ENCODE data around the gene GAD1. TPM values are rescaled to one million over a fixed set of nuclear protein-coding genes. Genes with fewer than 3 reads are reported as not detected.
A peak's percentile ranks its signal among the peaks of the same experiment; 100 is the strongest.

The GAD1 gene
- total RNA-seq, 1 donor from 2014 or later: 5.3 TPM

DNA sequence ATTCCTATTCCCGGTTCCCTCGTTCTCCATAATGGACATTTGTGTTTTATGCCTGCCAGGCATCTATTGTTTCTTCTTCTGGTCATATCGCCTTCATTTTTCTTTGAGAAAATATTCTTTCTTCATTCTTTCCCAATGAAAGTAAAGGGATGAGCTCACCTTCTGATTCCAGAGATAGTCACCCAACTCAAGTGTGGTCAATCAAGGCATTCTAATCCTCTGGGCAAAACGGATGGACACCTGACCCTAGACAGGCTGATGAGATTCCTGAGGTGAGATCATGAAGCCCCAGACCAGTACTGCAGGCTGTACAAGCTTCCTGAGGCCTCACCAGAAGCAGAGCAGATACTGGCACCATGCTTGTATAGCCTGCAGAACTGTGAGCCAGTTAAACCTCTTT, 52.8 kb downstream of the GAD1 start:
- Mint-ChIP-seq H3K4me1 (ENCODE audit: low read depth) (peaks cover 10% of the 10 kb centered on the region), H3K27ac (no peak overlapping the region), H3K27me3 (ENCODE audit: insufficient read depth) (peaks cover 15% of the 10 kb centered on the region), H3K36me3 (ENCODE audit: low read depth) (no peaks in the 10 kb centered on the region), H3K4me3 (no peak overlapping the region), H3K9me3 (no peaks in the 10 kb centered on the region)
- intact Hi-C loops (cut with micrococcal nuclease): no loop called here
- no peak for DNase-seq (ENCODE audit: low spot score)

DNA sequence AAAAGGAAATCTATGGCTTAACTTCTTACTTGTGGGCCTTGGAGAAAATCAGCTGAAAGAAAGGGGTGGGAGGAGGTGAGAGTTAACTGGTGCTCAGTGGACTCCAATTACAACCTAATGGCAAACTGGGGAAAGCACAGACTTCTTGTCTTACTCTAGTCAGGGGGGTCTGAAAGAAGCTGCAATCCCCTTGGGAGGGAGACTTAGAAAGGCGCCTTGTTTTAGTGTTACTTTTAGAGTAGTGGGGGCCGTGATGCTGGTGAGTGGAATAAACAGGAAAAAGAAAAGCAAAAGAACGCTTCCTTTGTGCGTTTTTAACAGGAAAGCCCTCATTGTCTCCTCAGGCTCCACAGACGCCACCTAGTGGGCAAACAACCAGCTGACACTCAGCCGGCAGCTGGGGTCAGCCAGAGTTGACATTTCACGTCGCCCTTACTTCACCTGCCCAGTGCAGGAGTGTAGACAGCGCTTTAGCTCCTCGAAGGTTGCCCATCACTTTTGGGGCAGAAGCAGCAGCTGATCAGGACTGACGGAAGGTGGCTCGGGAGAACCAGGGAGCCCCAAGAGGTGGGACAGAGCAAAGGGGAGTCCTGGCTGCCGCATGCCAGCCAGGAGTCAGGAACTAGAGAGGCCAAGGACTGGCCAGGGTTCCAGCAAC, 56.5 kb downstream of the GAD1 start:
- H3K36me3 Mint-ChIP-seq (ENCODE audit: low read depth): no peaks in the 10 kb centered on the region
- no peaks in the 10 kb centered on the region for H3K9me3 Mint-ChIP-seq
- DNase-seq (ENCODE audit: low spot score): peak; percentile 63
- peak overlapping the region; percentile 38 for H3K4me3 Mint-ChIP-seq
- peaks cover 13% of the 10 kb centered on the region for H3K4me1 Mint-ChIP-seq (ENCODE audit: low read depth)
- intact Hi-C loops (cut with micrococcal nuclease): loop anchor here (1.0 to 2.0 kb wide), 5 partner anchors 28 to 637 kb away; partner anchors contain the start of gene GAD1
- no peaks in the 10 kb centered on the region for H3K27me3 Mint-ChIP-seq (ENCODE audit: insufficient read depth)
- peak overlapping the region; percentile 73 for H3K27ac Mint-ChIP-seq

DNA sequence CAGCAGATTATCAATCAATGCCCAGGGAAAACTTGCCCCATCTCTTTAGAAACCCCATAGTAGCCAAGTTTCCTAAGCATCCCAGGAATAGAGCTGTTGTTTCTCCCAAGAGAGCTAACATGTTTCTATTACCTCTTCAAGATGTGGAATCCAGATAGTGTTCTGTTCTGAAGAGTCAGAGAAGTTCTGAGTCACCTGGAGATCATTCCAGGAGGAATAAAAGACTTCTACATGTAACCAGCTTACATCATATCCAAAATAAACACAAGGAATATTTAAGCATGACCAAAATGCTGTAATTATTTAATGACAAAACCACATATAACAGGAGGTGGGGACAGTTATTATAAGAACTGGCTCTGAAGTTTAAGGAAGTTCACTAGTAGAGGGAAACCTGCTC, 61.4 kb downstream of the GAD1 start:
- no peak for DNase-seq (ENCODE audit: low spot score)
- no peaks in the 10 kb centered on the region for H3K9me3 Mint-ChIP-seq
- H3K36me3 Mint-ChIP-seq (ENCODE audit: low read depth): no peaks in the 10 kb centered on the region
- H3K27ac Mint-ChIP-seq: no peak overlapping the region
- H3K4me3 Mint-ChIP-seq: peak overlapping the region; percentile 46
- intact Hi-C loops (cut with micrococcal nuclease): no loop called here
- H3K4me1 Mint-ChIP-seq (ENCODE audit: low read depth): peaks cover 15% of the 10 kb centered on the region
- H3K27me3 Mint-ChIP-seq (ENCODE audit: insufficient read depth): peaks cover 10% of the 10 kb centered on the region

DNA sequence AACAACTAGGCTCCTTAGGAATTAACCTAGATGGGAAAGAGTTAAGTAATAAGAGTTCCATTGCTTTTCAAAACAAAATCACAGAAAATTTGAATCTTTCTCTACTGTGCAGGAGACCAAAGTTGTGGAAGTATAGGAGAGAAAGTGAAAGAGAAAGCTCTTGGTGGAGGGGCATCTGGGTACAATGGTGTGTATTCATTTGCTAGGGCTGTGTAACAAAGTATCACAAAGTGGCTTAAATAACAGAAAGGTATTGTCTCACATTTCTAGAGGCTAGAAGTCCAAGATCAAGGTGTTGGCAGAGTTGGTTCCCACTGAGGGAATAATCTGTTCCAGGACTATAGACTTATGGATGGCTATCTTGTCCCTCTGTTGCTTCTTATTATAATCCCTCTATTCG, 61.8 kb downstream of the GAD1 start:
- H3K4me3 Mint-ChIP-seq: peak overlapping the region; percentile 46

DNA sequence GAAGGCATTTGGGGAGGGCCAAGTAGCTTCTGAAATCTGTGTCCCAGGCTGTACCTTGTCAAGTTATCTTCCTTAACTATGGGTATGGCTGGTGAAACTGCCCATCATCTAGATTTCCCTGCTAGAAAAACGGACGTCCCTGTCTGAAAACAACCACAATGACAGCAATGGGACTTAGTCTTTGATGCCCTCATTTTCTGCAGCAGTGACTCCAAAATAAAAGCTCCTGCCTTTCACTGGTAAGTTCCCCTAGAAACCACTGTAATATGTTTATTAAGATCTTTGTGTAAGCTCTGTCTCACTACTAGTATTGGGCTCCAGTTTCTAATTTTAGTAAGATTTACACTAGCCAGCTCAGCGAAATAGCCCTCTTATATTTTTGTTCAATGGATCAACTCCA, 65.2 kb downstream of the GAD1 start:
- intact Hi-C loops (cut with micrococcal nuclease): no loop called here
- H3K27me3 Mint-ChIP-seq (ENCODE audit: insufficient read depth): peaks cover 17% of the 10 kb centered on the region
- no peaks in the 10 kb centered on the region for H3K36me3 Mint-ChIP-seq (ENCODE audit: low read depth)
- DNase-seq (ENCODE audit: low spot score): no peak
- no peak overlapping the region for H3K4me3 Mint-ChIP-seq
- H3K9me3 Mint-ChIP-seq: no peaks in the 10 kb centered on the region
- peaks cover 10% of the 10 kb centered on the region for H3K4me1 Mint-ChIP-seq (ENCODE audit: low read depth)
- H3K27ac Mint-ChIP-seq: no peak overlapping the region

More for the DNA sequence above, 61.8 kb downstream of the GAD1 start:
- peaks cover 12% of the 10 kb centered on the region for H3K27me3 Mint-ChIP-seq (ENCODE audit: insufficient read depth)
- peaks cover 10% of the 10 kb centered on the region for H3K4me1 Mint-ChIP-seq (ENCODE audit: low read depth)
- no peak for DNase-seq (ENCODE audit: low spot score)
- intact Hi-C loops (cut with micrococcal nuclease): no loop called here
- H3K27ac Mint-ChIP-seq: no peak overlapping the region
- H3K9me3 Mint-ChIP-seq: no peaks in the 10 kb centered on the region
- H3K36me3 Mint-ChIP-seq (ENCODE audit: low read depth): no peaks in the 10 kb centered on the region

DNA sequence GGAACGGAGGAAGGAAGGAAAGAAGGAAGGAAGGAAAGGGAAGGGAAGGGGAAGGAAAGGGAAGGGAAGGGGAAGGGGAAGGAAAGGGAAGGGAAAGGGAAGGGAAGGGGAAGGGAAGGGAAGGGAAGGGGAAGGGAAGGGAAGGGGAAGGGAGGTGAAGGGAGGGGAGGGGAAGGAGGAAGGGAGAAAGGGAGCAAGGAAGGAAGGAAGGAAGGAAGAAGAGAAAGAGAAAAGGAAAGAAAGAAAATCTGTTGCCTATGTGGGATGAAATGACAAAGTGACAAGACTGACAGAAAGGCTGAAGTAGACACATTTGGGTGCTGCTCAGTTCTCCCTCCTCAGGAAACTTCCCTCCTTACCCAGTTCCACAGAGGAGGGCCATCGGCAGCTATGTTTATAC, 66.1 kb downstream of the GAD1 start:
- H3K4me1 Mint-ChIP-seq (ENCODE audit: low read depth): peaks cover 10% of the 10 kb centered on the region
- H3K4me3 Mint-ChIP-seq: no peak overlapping the region
- intact Hi-C loops (cut with micrococcal nuclease): no loop called here
- H3K36me3 Mint-ChIP-seq (ENCODE audit: low read depth): no peaks in the 10 kb centered on the region
- H3K27ac Mint-ChIP-seq: no peak overlapping the region
- H3K27me3 Mint-ChIP-seq (ENCODE audit: insufficient read depth): peaks cover 17% of the 10 kb centered on the region
- DNase-seq (ENCODE audit: low spot score): no peak
- H3K9me3 Mint-ChIP-seq: no peaks in the 10 kb centered on the region

DNA sequence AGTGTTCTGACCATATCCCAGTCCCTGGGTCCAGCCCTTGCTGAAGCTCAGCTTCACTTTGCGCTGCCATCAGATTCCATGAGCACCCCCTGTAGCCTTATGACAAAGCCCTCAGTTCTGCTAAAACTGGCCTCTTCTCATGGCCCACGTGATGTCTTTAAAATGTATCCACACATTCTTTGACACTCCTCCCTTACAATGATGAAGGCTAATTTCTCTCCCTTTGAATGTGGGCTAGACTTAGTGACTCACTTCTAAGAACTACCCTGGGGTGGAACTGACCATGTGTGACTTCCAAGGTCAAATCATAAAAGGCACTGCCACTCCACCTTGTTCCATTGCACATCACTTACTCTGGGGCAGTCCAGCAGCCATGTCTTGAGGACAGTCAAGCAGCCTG, 67.0 kb downstream of the GAD1 start:
- intact Hi-C loops (cut with micrococcal nuclease): no loop called here

DNA sequence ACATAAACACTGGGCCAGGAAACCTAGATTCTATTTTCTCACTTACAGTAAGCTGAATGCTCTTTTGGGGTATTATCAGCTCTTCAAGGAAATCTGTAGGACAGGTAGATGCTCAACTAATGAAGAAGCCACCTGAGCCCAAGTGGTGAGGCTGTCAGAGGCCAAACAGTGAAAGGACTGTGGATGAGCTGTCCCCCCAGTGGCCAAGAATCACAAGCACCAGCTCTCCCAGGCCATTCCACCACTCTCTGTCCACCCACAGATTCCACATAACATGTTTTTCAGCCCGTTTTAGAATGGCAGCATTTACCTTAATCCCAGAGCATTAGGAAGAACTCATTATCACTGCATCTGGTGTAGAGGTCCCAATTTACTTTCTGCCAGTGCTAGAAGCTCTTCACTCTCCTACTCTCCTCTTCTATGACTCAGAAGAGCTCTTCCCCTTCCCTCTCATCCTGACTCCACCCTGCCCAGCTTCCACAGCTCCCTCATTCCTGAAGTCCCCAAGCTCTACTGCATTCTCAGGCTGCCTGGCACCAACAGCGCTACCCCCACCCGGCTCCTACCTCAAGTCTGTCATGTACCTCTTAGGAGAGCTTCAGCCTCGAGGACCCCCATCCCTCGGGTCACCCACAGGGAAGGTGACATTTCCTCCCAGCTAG, 68.6 kb downstream of the GAD1 start:
- DNase-seq (ENCODE audit: low spot score): no peak
- Mint-ChIP-seq H3K27me3 (ENCODE audit: insufficient read depth) (peaks cover 21% of the 10 kb centered on the region), H3K36me3 (ENCODE audit: low read depth) (no peaks in the 10 kb centered on the region), H3K4me1 (ENCODE audit: low read depth) (no peaks in the 10 kb centered on the region), H3K9me3 (no peaks in the 10 kb centered on the region), H3K4me3 (no peak overlapping the region), H3K27ac (no peak overlapping the region)
- intact Hi-C loops (cut with micrococcal nuclease): no loop called here

More for the DNA sequence above, 67.0 kb downstream of the GAD1 start:
- no peaks in the 10 kb centered on the region for H3K9me3 Mint-ChIP-seq
- H3K4me3 Mint-ChIP-seq: no peak overlapping the region
- H3K4me1 Mint-ChIP-seq (ENCODE audit: low read depth): peaks cover 1% of the 10 kb centered on the region
- peaks cover 17% of the 10 kb centered on the region for H3K27me3 Mint-ChIP-seq (ENCODE audit: insufficient read depth)
- no peak overlapping the region for H3K27ac Mint-ChIP-seq
- no peaks in the 10 kb centered on the region for H3K36me3 Mint-ChIP-seq (ENCODE audit: low read depth)
- no peak for DNase-seq (ENCODE audit: low spot score)

DNA sequence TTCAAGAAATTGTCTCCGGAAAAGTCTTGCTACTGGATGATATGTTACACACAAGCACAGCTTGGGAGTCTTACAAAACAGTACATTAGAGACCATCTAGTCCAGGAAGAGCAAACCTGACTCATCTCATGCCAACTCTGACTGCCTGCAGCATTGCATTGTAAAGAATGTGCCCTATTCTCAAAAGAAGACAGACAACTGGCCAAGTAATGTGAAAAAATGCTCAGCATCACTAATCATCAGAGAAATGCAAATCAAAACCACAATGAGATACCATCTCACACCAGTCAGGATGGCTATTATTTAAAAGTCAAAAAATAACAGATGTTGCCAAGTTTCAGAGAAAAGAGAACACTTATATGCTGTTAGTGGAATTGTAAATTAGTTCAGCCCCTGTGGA, 69.7 kb downstream of the GAD1 start:
- H3K4me1 Mint-ChIP-seq (ENCODE audit: low read depth): no peaks in the 10 kb centered on the region
- no peak overlapping the region for H3K27ac Mint-ChIP-seq
- H3K36me3 Mint-ChIP-seq (ENCODE audit: low read depth): no peaks in the 10 kb centered on the region
- no peaks in the 10 kb centered on the region for H3K9me3 Mint-ChIP-seq
- peaks cover 25% of the 10 kb centered on the region for H3K27me3 Mint-ChIP-seq (ENCODE audit: insufficient read depth)
- no peak for DNase-seq (ENCODE audit: low spot score)
- intact Hi-C loops (cut with micrococcal nuclease): no loop called here
- no peak overlapping the region for H3K4me3 Mint-ChIP-seq

DNA sequence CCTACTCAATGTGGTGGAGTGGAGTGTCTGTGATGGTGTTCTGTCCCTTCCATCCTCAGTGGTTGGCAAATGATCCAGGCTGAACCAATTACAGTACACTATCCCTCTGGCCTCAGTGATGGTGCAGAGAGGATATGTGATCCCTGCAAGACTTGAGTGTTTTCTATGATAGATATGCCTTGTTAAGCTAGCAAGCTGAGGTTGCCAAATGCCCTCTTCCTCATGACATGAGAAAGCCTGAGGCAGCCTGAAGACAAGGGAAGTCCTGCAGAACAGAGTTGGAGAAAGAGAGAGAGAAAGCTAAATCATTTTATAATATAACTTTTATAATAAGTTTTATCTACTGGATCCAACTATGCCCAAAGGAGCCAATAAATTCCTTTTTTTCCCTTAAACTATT, 70.8 kb downstream of the GAD1 start:
- no peaks in the 10 kb centered on the region for H3K9me3 Mint-ChIP-seq
- H3K36me3 Mint-ChIP-seq (ENCODE audit: low read depth): no peaks in the 10 kb centered on the region
- H3K27ac Mint-ChIP-seq: no peak overlapping the region
- peaks cover 20% of the 10 kb centered on the region for H3K27me3 Mint-ChIP-seq (ENCODE audit: insufficient read depth)
- DNase-seq (ENCODE audit: low spot score): no peak
- H3K4me1 Mint-ChIP-seq (ENCODE audit: low read depth): no peaks in the 10 kb centered on the region
- intact Hi-C loops (cut with micrococcal nuclease): no loop called here
- no peak overlapping the region for H3K4me3 Mint-ChIP-seq

DNA sequence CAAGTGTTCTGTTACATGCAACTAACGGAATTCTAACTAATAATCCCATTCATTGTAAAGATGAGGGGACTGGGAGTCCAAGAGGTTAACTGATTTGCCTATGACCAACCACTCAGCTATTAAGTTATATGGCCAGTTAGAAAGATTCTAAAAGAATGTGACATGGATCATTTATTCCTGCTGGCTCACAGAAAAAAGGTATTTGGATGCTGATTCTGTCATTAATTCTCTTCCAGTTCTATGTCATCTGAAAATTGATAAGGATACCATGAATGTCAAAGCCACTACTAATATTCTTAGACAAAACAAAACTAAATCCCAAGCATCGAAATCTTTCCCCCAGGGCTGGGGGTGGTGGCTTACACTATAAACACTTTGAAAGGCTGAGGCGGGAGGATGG, 71.2 kb downstream of the GAD1 start:
- Mint-ChIP-seq H3K27me3 (ENCODE audit: insufficient read depth) (peaks cover 18% of the 10 kb centered on the region), H3K36me3 (ENCODE audit: low read depth) (no peaks in the 10 kb centered on the region), H3K9me3 (no peaks in the 10 kb centered on the region), H3K4me1 (ENCODE audit: low read depth) (no peaks in the 10 kb centered on the region), H3K27ac (no peak overlapping the region), H3K4me3 (no peak overlapping the region)
- DNase-seq (ENCODE audit: low spot score): no peak
- intact Hi-C loops (cut with micrococcal nuclease): no loop called here

DNA sequence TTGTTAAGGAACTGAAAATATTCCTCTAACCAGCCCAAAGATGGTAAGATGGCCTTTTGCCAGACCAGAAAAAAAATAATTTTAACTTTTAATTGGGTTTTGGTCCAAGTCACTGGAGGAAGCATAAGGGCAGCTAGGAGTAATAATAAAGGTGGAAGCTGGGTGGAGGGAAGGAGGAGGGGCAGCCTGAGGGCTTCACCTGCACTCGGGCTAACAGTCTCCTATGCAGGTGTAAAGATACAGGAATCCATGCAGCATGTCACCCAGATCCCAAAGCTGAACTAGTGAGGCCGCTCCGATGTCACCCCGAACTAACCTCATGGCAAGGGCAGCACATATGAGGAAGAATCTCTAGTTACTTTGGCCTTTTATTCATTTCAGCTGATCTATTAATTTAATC, 75.2 kb downstream of the GAD1 start:
- H3K27me3 Mint-ChIP-seq (ENCODE audit: insufficient read depth): peaks cover 23% of the 10 kb centered on the region
- H3K4me3 Mint-ChIP-seq: no peak overlapping the region
- H3K27ac Mint-ChIP-seq: no peak overlapping the region
- no peaks in the 10 kb centered on the region for H3K36me3 Mint-ChIP-seq (ENCODE audit: low read depth)
- no peak for DNase-seq (ENCODE audit: low spot score)
- H3K4me1 Mint-ChIP-seq (ENCODE audit: low read depth): no peaks in the 10 kb centered on the region
- intact Hi-C loops (cut with micrococcal nuclease): no loop called here
- H3K9me3 Mint-ChIP-seq: no peaks in the 10 kb centered on the region

DNA sequence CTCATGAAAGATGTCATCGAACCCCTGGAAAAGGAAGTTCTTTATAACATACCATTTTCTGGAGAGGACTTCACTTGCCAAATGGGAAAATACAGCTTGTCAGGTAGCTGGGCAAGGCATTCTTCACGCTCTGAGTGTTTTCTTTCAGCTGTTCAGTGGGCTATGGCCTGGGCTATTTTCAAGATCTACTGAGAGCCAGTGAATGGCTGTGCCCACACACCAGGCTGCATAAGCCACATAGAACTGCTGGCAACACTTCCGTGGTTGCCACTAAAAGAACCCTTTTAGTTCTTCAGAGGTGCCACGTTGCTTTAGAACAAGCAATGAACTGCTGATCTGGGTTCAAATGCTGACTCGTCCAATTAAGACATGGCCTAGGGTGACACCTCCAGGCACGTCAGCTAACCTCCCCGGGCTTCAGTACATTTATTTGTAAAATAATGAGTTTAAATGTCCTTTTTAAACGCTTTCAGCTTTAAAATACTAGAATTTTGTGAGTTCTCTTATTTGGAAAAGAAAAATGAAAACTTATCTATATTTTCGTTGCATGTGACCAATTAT, 75.8 kb downstream of the GAD1 start:
- no peaks in the 10 kb centered on the region for H3K36me3 Mint-ChIP-seq (ENCODE audit: low read depth)
- no peak for DNase-seq (ENCODE audit: low spot score)
- H3K4me1 Mint-ChIP-seq (ENCODE audit: low read depth): no peaks in the 10 kb centered on the region
- intact Hi-C loops (cut with micrococcal nuclease): no loop called here
- peaks cover 23% of the 10 kb centered on the region for H3K27me3 Mint-ChIP-seq (ENCODE audit: insufficient read depth)
- no peaks in the 10 kb centered on the region for H3K9me3 Mint-ChIP-seq
- no peak overlapping the region for H3K27ac Mint-ChIP-seq
- no peak overlapping the region for H3K4me3 Mint-ChIP-seq

All from activated T-helper 1 cell treated with anti-CD3 and anti-CD28 coated beads, Interleukin-12 subunit alpha, Interleukin-12 subunit beta, Interleukin-2, Interleukin-4 antibody, amounts not matched to agents 30 ng/mL and 10 ng/mL and 1 ng/mL, durations not matched to agents 14 hours and 24 hours and 36 hours (primary cell).